PC-9 (cell line): ENCODE results near the gene C10orf71. TPM values are rescaled to one million over a fixed set of nuclear protein-coding genes. Genes with fewer than 3 reads are reported as not detected.

ENCODE experiments used
- BruUV-seq: library from RNA; stranded (reverse); fragments of 400-500 nt; replicated peaks from 2 replicates; lab custom pipeline; 2021; lab: Mats Ljungman, UMichigan
- CTCF ChIA-PET: fragments of 300-600 bp; sonication (Branson Sonifier 250); formaldehyde crosslinking; loops from one replicate; lab custom pipeline; 2022; ENCODE audit warnings: antibody characterized with exemption; lab: Charles Lee
- POLR2A ChIA-PET: fragments of 300-600 bp; sonication (Branson Sonifier 250); formaldehyde crosslinking; loops from one replicate; lab custom pipeline; 2022; ENCODE audit warnings: antibody characterized with exemption; ENCODE audit not compliant: unreplicated experiment; lab: Charles Lee
- DNase-seq, 2 experiments: peaks; one replicate each; pipeline versions ENCODE4 v3.0.0 to v3.0.0-alpha.2; 2015 to 2022; ENCODE audit warnings: mixed read lengths in 1 of 2
- H2AFZ ChIP-seq: fragments of 200-600 bp; sonication (generic); 2 replicates; pipeline ENCODE4 v1.8.1; 2017; ENCODE audit warnings: antibody characterized with exemption
- H3F3A ChIP-seq: fragments of 200-600 bp; sonication (generic); 2 replicates; pipeline ENCODE4 v1.8.1; 2017; ENCODE audit warnings: antibody characterized with exemption, mild to moderate bottlenecking, low read depth; ENCODE audit not compliant: insufficient read depth
- H3K27ac ChIP-seq: fragments of 200-600 bp; sonication (generic); 2 replicates; pipeline ENCODE4 v1.6.1; 2016; ENCODE audit warnings: mixed run types
- H3K27me3 ChIP-seq: fragments of 200-600 bp; sonication (generic); 2 replicates; pipeline ENCODE4 v1.6.1; 2016; ENCODE audit warnings: low read depth, mixed run types; ENCODE audit not compliant: insufficient read depth
- H3K36me3 ChIP-seq: fragments of 200-600 bp; sonication (generic); 2 replicates; pipeline ENCODE4 v1.6.1; 2016; ENCODE audit warnings: low read depth, mixed run types
- H3K4me1 ChIP-seq: fragments of 200-600 bp; sonication (generic); replicated peaks from 2 replicates; pipeline ENCODE4 v1.6.1; 2016; ENCODE audit warnings: mixed run types; ENCODE audit not compliant: insufficient read depth
- H3K4me2 ChIP-seq: fragments of 200-600 bp; sonication (generic); 2 replicates; pipeline ENCODE4 v1.6.1; 2017; ENCODE audit warnings: mixed run types
- H3K4me3 ChIP-seq: fragments of 200-600 bp; sonication (generic); 2 replicates; pipeline ENCODE4 v1.6.1; 2016; ENCODE audit warnings: mixed run types
- H3K79me2 ChIP-seq: fragments of 200-600 bp; sonication (generic); 2 replicates; pipeline ENCODE4 v1.6.1; 2017; ENCODE audit warnings: low read depth, mixed run types
- H3K9me2 ChIP-seq: fragments of 200-600 bp; sonication (generic); 2 replicates; pipeline ENCODE4 v1.8.1; 2017; ENCODE audit warnings: mild to moderate bottlenecking; ENCODE audit not compliant: insufficient read depth
- H3K9me3 ChIP-seq: fragments of 200-600 bp; sonication (generic); 2 replicates; pipeline ENCODE4 v1.8.1; 2016; ENCODE audit warnings: low read depth; ENCODE audit not compliant: insufficient read depth
- H4K20me1 ChIP-seq: fragments of 200-600 bp; sonication (generic); 2 replicates; pipeline ENCODE4 v1.8.1; 2017; ENCODE audit not compliant: insufficient read depth
- EZH2 ChIP-seq: fragments of 200-600 bp; sonication (generic); IDR thresholded peaks from 2 replicates; pipeline ENCODE4 v1.8.0; 2017; ENCODE audit warnings: antibody characterized with exemption, low read depth
- intact Hi-C: fragments of 100-400 bp; cut with micrococcal nuclease; formaldehyde crosslinking; loops from one replicate; pipeline ENCODE4 v1.10.0; 2022; ENCODE audit not compliant: unreplicated experiment
- total RNA-seq: library from RNA; stranded (reverse); gene quantifications from 2 replicates; pipeline ENCODE4 v1.2.3, GENCODE V29; 2021
- TF ChIP-seq, protein P1 (sequence below): fragments of 200-600 bp; sonication (generic); conservative IDR thresholded peaks from 2 replicates; pipeline ENCODE4 v1.6.1; 2017; ENCODE audit warnings: mixed run types, antibody characterized with exemption, mild to moderate bottlenecking, moderate library complexity

C10orf71 gene
- total RNA-seq, 1 experiment from 2014 or later = not detected

DNA sequence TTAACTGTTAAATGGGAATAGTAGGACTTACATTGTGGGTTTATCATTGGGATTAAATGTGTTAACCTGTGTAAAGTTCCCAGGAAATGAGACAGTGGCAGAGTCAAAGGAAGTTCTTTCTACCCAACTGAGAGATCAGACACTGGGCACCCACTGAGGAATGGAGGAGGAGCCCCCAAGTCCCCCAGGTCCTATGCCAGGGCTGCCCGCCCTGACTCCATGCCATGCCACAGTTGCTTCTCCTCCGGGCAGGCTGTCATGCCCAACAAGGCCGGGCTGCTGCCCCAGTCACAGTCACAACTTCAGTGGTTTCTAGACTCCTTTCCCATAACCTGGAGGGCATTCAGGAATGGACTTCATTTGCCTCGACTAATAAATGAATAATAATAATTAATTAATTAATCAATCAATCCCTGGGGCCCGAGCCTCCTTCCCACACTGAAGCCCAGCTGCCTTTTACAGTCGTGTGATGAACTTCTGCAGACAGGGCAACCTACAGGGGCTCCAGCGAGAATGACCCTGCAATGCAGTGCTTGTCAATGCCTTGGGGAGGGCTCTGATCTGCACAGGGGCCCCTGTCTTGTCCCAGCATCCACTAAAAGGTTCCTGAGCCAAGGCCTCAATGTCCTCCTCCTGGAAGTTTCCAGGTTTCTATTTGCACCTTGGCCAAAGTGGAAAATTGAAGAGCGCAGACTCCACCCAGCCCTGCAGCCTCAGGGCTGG lies 64.5 kb downstream of the C10orf71 start:
- Histone ChIP-seq H3K9me2 (no peaks in the 10 kb centered on the region), H3K27me3 (peaks cover 61% of the 10 kb centered on the region), H3K79me2 (no peaks in the 10 kb centered on the region), H3F3A (no peaks in the 10 kb centered on the region), H3K4me3 (no peak overlapping the region), H3K36me3 (no peaks in the 10 kb centered on the region), H3K4me2 (no peak overlapping the region), H3K9me3 (no peaks in the 10 kb centered on the region), H3K4me1 (no peaks in the 10 kb centered on the region), H4K20me1 (no peaks in the 10 kb centered on the region), H3K27ac (no peak overlapping the region), H2AFZ (no peak overlapping the region)
- ChIA-PET CTCF (no interaction called here), POLR2A (no interaction called here)
- DNase-seq = no peak
- intact Hi-C loops = no loop called here
- TF ChIP-seq EZH2 = no peak
- TF ChIP-seq, protein P1, sequence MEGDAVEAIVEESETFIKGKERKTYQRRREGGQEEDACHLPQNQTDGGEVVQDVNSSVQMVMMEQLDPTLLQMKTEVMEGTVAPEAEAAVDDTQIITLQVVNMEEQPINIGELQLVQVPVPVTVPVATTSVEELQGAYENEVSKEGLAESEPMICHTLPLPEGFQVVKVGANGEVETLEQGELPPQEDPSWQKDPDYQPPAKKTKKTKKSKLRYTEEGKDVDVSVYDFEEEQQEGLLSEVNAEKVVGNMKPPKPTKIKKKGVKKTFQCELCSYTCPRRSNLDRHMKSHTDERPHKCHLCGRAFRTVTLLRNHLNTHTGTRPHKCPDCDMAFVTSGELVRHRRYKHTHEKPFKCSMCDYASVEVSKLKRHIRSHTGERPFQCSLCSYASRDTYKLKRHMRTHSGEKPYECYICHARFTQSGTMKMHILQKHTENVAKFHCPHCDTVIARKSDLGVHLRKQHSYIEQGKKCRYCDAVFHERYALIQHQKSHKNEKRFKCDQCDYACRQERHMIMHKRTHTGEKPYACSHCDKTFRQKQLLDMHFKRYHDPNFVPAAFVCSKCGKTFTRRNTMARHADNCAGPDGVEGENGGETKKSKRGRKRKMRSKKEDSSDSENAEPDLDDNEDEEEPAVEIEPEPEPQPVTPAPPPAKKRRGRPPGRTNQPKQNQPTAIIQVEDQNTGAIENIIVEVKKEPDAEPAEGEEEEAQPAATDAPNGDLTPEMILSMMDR = no peak
- no TSS peak for BruUV-seq

DNA sequence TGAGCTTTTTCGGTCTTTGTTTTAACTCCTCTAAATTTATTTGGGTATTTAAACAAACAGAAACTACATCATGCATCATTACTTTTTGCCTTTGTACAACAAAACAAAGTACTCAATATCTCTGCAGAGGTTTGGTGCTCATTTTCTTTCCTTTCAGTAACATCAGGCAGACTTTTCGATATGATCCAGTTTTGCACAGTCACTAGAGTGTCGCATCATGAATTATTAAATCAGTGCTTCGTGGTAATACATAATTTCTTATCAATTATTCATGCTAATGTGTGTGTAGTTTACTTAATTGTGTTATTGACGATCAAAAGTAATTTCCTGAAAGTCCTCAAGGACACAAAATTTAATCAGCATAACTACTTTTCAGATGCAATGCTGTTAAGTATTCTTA lies 65.1 kb downstream of the C10orf71 start:
- no peak for DNase-seq
- ChIA-PET CTCF (no interaction called here), POLR2A (no interaction called here)
- no peaks in the 10 kb centered on the region for H3K9me3 ChIP-seq
- no peaks in the 10 kb centered on the region for H3K4me1 ChIP-seq
- H3K9me2 ChIP-seq = no peaks in the 10 kb centered on the region
- H4K20me1 ChIP-seq = no peaks in the 10 kb centered on the region
- BruUV-seq = no TSS peak
- no peaks in the 10 kb centered on the region for H3K36me3 ChIP-seq
- H3K4me3 ChIP-seq = no peak overlapping the region
- peaks cover 61% of the 10 kb centered on the region for H3K27me3 ChIP-seq
- no peak for TF ChIP-seq EZH2
- TF ChIP-seq, protein P1 = no peak
- H3K27ac ChIP-seq = no peak overlapping the region
- no peaks in the 10 kb centered on the region for H3K79me2 ChIP-seq
- intact Hi-C loops = no loop called here
- no peak overlapping the region for H3K4me2 ChIP-seq
- H2AFZ ChIP-seq = no peak overlapping the region
- H3F3A ChIP-seq = no peaks in the 10 kb centered on the region

- ChIA-PET CTCF (no interaction called here), POLR2A (no interaction called here)
- Histone ChIP-seq H3K79me2 (no peaks in the 10 kb centered on the region), H3K4me3 (no peak overlapping the region), H3K27me3 (peaks cover 61% of the 10 kb centered on the region), H3F3A (no peaks in the 10 kb centered on the region), H4K20me1 (no peaks in the 10 kb centered on the region), H3K4me2 (no peak overlapping the region), H3K9me2 (no peaks in the 10 kb centered on the region), H2AFZ (no peak overlapping the region), H3K36me3 (no peaks in the 10 kb centered on the region), H3K4me1 (no peaks in the 10 kb centered on the region), H3K9me3 (no peaks in the 10 kb centered on the region), H3K27ac (no peak overlapping the region)
- intact Hi-C loops = no loop called here
- no peak for TF ChIP-seq EZH2
- TF ChIP-seq, protein P1 = no peak
- BruUV-seq = no TSS peak
- no peak for DNase-seq
These were observed 65.8 kb downstream of the C10orf71 start for GRCh38 chr10:49364747-49365146.
